Measurements from ENCODE around the gene DGKE.

Gene DGKE

GRCh38 chr17:56912105-56912999 is 78.4 kb downstream of the DGKE start:
- no peak for DNase-seq (ENCODE audit: extremely low read depth in 1 of 2, low read depth in 1 of 2)

- no peak for DNase-seq (ENCODE audit: extremely low read depth in 1 of 2, low read depth in 1 of 2)
Observed at GRCh38 chr17:56913000-56913311, 79.0 kb downstream of the DGKE start.

- no peak for DNase-seq (ENCODE audit: extremely low read depth in 1 of 2, low read depth in 1 of 2)
Observed at GRCh38 chr17:56913353-56913866, 79.5 kb downstream of the DGKE start.

GRCh38 chr17:56913867-56914580 is 80.1 kb downstream of the DGKE start, which contains the start of gene TRIM25:
TRIM25 (minus strand) TSS chr17:56914049; CDS start chr17:56913988, 61 bp downstream.
- peak; percentile 78 to 88 for DNase-seq (ENCODE audit: extremely low read depth in 1 of 2, low read depth in 1 of 2)

- no peak for DNase-seq (ENCODE audit: extremely low read depth in 1 of 2, low read depth in 1 of 2)
Observed at GRCh38 chr17:56914581-56915273, 80.8 kb downstream of the DGKE start.

GRCh38 chr17:56917559-56918296 is 83.8 kb downstream of the DGKE start:
- no peak for DNase-seq (ENCODE audit: extremely low read depth in 1 of 2, low read depth in 1 of 2)

GRCh38 chr17:56918916-56919315 is 85.0 kb downstream of the DGKE start:
- DNase-seq (ENCODE audit: extremely low read depth in 1 of 2, low read depth in 1 of 2): no peak
